G401 (cell line): ENCODE data around the gene CGB1. TPM values are rescaled to one million over a fixed set of nuclear protein-coding genes. Genes with fewer than 3 reads are reported as not detected.

Experiments
- total RNA-seq: library from RNA; depleted of rRNA; stranded (reverse); fragments of >200 nt; shearing (Covaris generic); gene quantifications from 2 replicates; pipeline ENCODE4 v1.2.3, GENCODE V29; 2014; rRNA removed

Gene CGB1
- total RNA-seq, 1 experiment from 2014 or later = not detected

Other genes with a start within 250 kb of the CGB1 start
- gene BCAT2, start 225.9 kb downstream of the CGB1 start, total RNA-seq = 43.4 and 44.1 TPM in 2 replicates
- 62.8 and 69.0 TPM in 2 replicates for gene HSD17B14, start 200.4 kb downstream of the CGB1 start, total RNA-seq
- 12.4 and 20.4 TPM in 2 replicates for gene PLEKHA4, start 168.3 kb downstream of the CGB1 start, total RNA-seq
- gene PPP1R15A, start 164.5 kb downstream of the CGB1 start, total RNA-seq = 44.0 and 58.7 TPM in 2 replicates
- gene TULP2, start 138.2 kb downstream of the CGB1 start, total RNA-seq = not detected in 2 replicates
- 201 and 252 TPM in 2 replicates for gene NUCB1, start 136.6 kb downstream of the CGB1 start, total RNA-seq
- 3.0 and 4.2 TPM in 2 replicates for gene DHDH, start 103.2 kb downstream of the CGB1 start, total RNA-seq
- 160 and 177 TPM in 2 replicates for gene BAX, start 82.0 kb downstream of the CGB1 start, total RNA-seq
- gene FTL, start 71.6 kb downstream of the CGB1 start, total RNA-seq = 4,146 and 4,408 TPM in 2 replicates
- 41.3 and 43.2 TPM in 2 replicates for gene GYS1, start 43.6 kb downstream of the CGB1 start, total RNA-seq
- gene RUVBL2, start 43.0 kb downstream of the CGB1 start, total RNA-seq = 426 and 535 TPM in 2 replicates
- not detected in 2 replicates for gene LHB, start 19.8 kb downstream of the CGB1 start, total RNA-seq
- gene CGB3, start 12.6 kb downstream of the CGB1 start, total RNA-seq = not detected in 2 replicates
- gene CGB2, start 5.0 kb downstream of the CGB1 start, total RNA-seq = not detected in 2 replicates
- not detected in 2 replicates for gene CGB5, start 7.0 kb upstream of the CGB1 start, total RNA-seq
- not detected in 2 replicates for gene CGB8, start 12.2 kb upstream of the CGB1 start, total RNA-seq
- gene CGB7, start 20.9 kb upstream of the CGB1 start, total RNA-seq = 4.8 and 7.2 TPM in 2 replicates
- gene NTF4, start 27.9 kb upstream of the CGB1 start, total RNA-seq = 11.5 and 18.3 TPM in 2 replicates
- 0.06 TPM in 1 of 2 replicates, not detected in the other for gene KCNA7, start 35.8 kb upstream of the CGB1 start, total RNA-seq
- 326 and 361 TPM in 2 replicates for gene SNRNP70, start 48.6 kb upstream of the CGB1 start, total RNA-seq
- 19.1 and 32.2 TPM in 2 replicates for gene LIN7B, start 77.5 kb upstream of the CGB1 start, total RNA-seq
- gene C19orf73, start 82.2 kb upstream of the CGB1 start, total RNA-seq = 0.74 TPM in 1 of 2 replicates, not detected in the other
- gene PPFIA3, start 82.6 kb upstream of the CGB1 start, total RNA-seq = 101 and 111 TPM in 2 replicates
- 4.6 and 7.2 TPM in 2 replicates for gene HRC, start 118.5 kb upstream of the CGB1 start, total RNA-seq
- 17.5 and 18.6 TPM in 2 replicates for gene TRPM4, start 120.9 kb upstream of the CGB1 start, total RNA-seq